HepG2 (cell line): ENCODE results near the gene SLC7A10. TPM values are rescaled to one million over a fixed set of nuclear protein-coding genes. Genes with fewer than 3 reads are reported as not detected.
A peak's percentile ranks its signal among the peaks of the same experiment; 100 is the strongest.

Experiments used
- ARNTL ChIP-seq: sonication (generic); formaldehyde crosslinking; IDR thresholded peaks from 2 replicates; pipeline ENCODE4 v1.4.0; 2020; ENCODE audit warnings: mild to moderate bottlenecking, missing genetic modification reagents
- DNMT1 ChIP-seq: sonication (generic); formaldehyde crosslinking; IDR thresholded peaks from 2 replicates; pipeline ENCODE4 v1.5.1; 2020; ENCODE audit warnings: mild to moderate bottlenecking, missing genetic modification reagents
- HOXA7 ChIP-seq: sonication (generic); formaldehyde crosslinking; IDR thresholded peaks from 2 replicates; pipeline ENCODE4 v1.8.1; 2022; ENCODE audit warnings: mild to moderate bottlenecking, missing genetic modification reagents, moderate library complexity
- JUND ChIP-seq: sonication (generic); formaldehyde crosslinking; IDR thresholded peaks from 2 replicates; pipeline ENCODE4 v1.8.0; 2022; ENCODE audit warnings: mild to moderate bottlenecking, missing genetic modification reagents
- PHF21A ChIP-seq: sonication (generic); formaldehyde crosslinking; IDR thresholded peaks from 2 replicates; pipeline ENCODE4 v1.5.0; 2020; ENCODE audit warnings: mild to moderate bottlenecking, missing genetic modification reagents
- PTBP1 ChIP-seq: fragments of 200-400 bp; formaldehyde crosslinking; IDR thresholded peaks from 2 replicates; pipeline ENCODE4 v1.6.1; 2018; ENCODE audit warnings: low read length, low read depth; ENCODE audit not compliant: poor library complexity, severe bottlenecking
- SOX13 ChIP-seq, 3 experiments: fragments of 450-650 bp in 1 of 3; sonication (generic) in 1 of 3; formaldehyde crosslinking in 1 of 3; IDR thresholded peaks in 2 of 3; conservative IDR thresholded peaks in 1 of 3; 2 replicates each; pipeline versions ENCODE4 v1.5.0 to v1.6.1; 2016 to 2020; ENCODE audit warnings: antibody characterized with exemption in 1 of 3, mild to moderate bottlenecking in 1 of 3, missing compliant biosample characterization in 1 of 3, missing genetic modification reagents in 1 of 3, moderate library complexity in 1 of 3
- SP1 ChIP-seq, 2 experiments: fragments of 450-650 bp in 1 of 2; sonication (generic) in 1 of 2; formaldehyde crosslinking in 1 of 2; IDR thresholded peaks; 2 replicates each; pipeline versions ENCODE4 v1.4.0 to v1.6.1; 2016 to 2020; ENCODE audit warnings: missing genetic modification reagents in 1 of 2
- STAT5B ChIP-seq: sonication (generic); formaldehyde crosslinking; IDR thresholded peaks from 2 replicates; pipeline ENCODE4 v1.4.0; 2020; ENCODE audit warnings: missing genetic modification reagents
- SYNCRIP ChIP-seq: fragments of 200-400 bp; formaldehyde crosslinking; IDR thresholded peaks from 2 replicates; pipeline ENCODE4 v1.6.1; 2018; ENCODE audit warnings: mild to moderate bottlenecking, low read depth, low read length; ENCODE audit not compliant: insufficient read depth
- TCF7L2 ChIP-seq: IDR thresholded peaks from 2 replicates; pipeline ENCODE4 v1.6.1; 2011; ENCODE audit warnings: mild to moderate bottlenecking, low read depth, low read length, moderate library complexity
- ZBTB7B ChIP-seq: sonication (generic); formaldehyde crosslinking; IDR thresholded peaks from 2 replicates; pipeline ENCODE4 v1.4.0; 2020; ENCODE audit warnings: missing genetic modification reagents
- ZNF160 ChIP-seq: sonication (generic); formaldehyde crosslinking; IDR thresholded peaks from 2 replicates; pipeline ENCODE4 v1.8.0; 2022; ENCODE audit warnings: mild to moderate bottlenecking, inconsistent platforms, missing genetic modification reagents
- ZNF292 ChIP-seq: sonication (generic); formaldehyde crosslinking; IDR thresholded peaks from 2 replicates; pipeline ENCODE4 v1.8.1; 2022; ENCODE audit warnings: mild to moderate bottlenecking, low read depth, missing genetic modification reagents, borderline replicate concordance
- polyA plus RNA-seq, 8 experiments: library from polyadenylated mRNA; depleted of rRNA in 3 of 8; stranded (reverse) in 7 of 8; unstranded in 1 of 8; fragments of >200 nt; fragmentation: Illumina TruSeq in 4 of 8; extraction: Trizol in 4 of 8; gene quantifications; 2 replicates each; pipeline versions ENCODE4 v1.2.1 to v1.2.3, GENCODE V29; 2011 to 2016; ENCODE audit warnings: low read depth in 4 of 8, missing spikeins in 1 of 8, mixed read lengths in 1 of 8; ENCODE audit not compliant: insufficient read depth in 1 of 8
- total RNA-seq, 5 experiments: library from RNA; depleted of rRNA; stranded (reverse); fragments of >200 nt; fragmentation: Illumina TruSeq; extraction: Trizol; gene quantifications; 2 replicates each; pipeline ENCODE4 v1.2.3, GENCODE V29; 2016; ENCODE audit warnings: low read depth in 1 of 5
- TF ChIP-seq, protein P1 (sequence below): sonication (generic); formaldehyde crosslinking; IDR thresholded peaks from 2 replicates; pipeline ENCODE4 v1.5.0; 2020; ENCODE audit warnings: missing genetic modification reagents
- TF ChIP-seq, protein P2 (sequence below): sonication (generic); formaldehyde crosslinking; IDR thresholded peaks from 2 replicates; pipeline ENCODE4 v1.4.0; 2020; ENCODE audit warnings: mild to moderate bottlenecking, missing genetic modification reagents
- TF ChIP-seq, protein P3 (sequence below): sonication (generic); formaldehyde crosslinking; IDR thresholded peaks from 2 replicates; pipeline ENCODE4 v1.5.1; 2020; ENCODE audit warnings: mild to moderate bottlenecking, missing genetic modification reagents, moderate library complexity
- TF ChIP-seq, protein P4 (sequence below): sonication (generic); formaldehyde crosslinking; IDR thresholded peaks from 2 replicates; pipeline ENCODE4 v1.5.0; 2020; ENCODE audit warnings: mild to moderate bottlenecking, missing genetic modification reagents
- TF ChIP-seq, protein P5 (sequence below): IDR thresholded peaks from 2 replicates; pipeline ENCODE4 v1.6.1; 2016; ENCODE audit warnings: mild to moderate bottlenecking
- TF ChIP-seq, protein P6 (sequence below): sonication (generic); formaldehyde crosslinking; IDR thresholded peaks from 2 replicates; pipeline ENCODE4 v1.4.0; 2020; ENCODE audit warnings: mild to moderate bottlenecking, missing genetic modification reagents

SLC7A10 gene
- total and polyA plus RNA-seq, 2 of the 13 experiments (the other 11 are each of a cell fraction or from before 2014, with no cell fraction given): 1.1 to 2.2 TPM

DNA sequence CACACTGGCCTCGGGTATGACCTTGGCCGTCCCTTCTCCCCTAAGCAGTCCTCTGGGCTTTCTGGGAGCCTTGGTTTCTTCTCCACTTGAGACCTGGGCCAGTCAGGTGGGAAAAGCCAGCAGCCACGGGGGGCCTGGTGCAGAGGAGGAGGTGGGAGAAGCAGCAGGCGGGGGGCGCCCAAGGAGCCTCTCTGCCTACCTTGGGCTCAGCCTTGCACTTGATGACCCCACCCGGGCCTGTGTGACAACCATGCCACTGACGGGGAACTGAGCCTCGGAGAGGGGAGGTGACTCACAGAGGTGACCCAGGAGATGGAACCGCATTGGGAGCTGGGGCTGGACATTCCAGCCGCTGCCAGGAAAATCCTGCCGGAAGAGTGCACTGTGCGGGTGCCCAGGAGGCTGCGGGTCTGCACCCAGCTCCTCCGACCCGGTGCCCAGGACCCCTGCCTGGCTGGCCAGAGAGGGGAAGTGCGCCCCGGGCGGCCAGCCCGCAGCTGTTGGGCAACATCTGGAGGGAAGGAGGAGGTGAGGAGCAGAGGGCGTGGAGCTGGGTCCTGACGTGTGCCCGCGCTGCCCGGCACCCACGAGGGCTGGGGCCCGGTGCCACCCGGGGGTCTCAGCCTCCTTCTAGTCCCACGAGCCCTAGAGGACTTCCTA, 23.4 kb upstream of the SLC7A10 start (continued):
- TF ChIP-seq DNMT1: no peak
- TF ChIP-seq, protein P1, sequence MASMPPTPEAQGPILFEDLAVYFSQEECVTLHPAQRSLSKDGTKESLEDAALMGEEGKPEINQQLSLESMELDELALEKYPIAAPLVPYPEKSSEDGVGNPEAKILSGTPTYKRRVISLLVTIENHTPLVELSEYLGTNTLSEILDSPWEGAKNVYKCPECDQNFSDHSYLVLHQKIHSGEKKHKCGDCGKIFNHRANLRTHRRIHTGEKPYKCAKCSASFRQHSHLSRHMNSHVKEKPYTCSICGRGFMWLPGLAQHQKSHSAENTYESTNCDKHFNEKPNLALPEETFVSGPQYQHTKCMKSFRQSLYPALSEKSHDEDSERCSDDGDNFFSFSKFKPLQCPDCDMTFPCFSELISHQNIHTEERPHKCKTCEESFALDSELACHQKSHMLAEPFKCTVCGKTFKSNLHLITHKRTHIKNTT: no peak
- no peak for TF ChIP-seq STAT5B
- TF ChIP-seq SYNCRIP: no peak
- TF ChIP-seq TCF7L2: no peak
- TF ChIP-seq PHF21A: no peak
- TF ChIP-seq JUND (CRISPR knock-in tag): no peak
- TF ChIP-seq HOXA7 (CRISPR knock-in tag): no peak
- TF ChIP-seq, protein P2, sequence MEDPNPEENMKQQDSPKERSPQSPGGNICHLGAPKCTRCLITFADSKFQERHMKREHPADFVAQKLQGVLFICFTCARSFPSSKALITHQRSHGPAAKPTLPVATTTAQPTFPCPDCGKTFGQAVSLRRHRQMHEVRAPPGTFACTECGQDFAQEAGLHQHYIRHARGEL (CRISPR knock-in tag): 0 out of 2 replicates have a peak, but pooled peaks have one; percentile 73
- TF ChIP-seq, protein P3, sequence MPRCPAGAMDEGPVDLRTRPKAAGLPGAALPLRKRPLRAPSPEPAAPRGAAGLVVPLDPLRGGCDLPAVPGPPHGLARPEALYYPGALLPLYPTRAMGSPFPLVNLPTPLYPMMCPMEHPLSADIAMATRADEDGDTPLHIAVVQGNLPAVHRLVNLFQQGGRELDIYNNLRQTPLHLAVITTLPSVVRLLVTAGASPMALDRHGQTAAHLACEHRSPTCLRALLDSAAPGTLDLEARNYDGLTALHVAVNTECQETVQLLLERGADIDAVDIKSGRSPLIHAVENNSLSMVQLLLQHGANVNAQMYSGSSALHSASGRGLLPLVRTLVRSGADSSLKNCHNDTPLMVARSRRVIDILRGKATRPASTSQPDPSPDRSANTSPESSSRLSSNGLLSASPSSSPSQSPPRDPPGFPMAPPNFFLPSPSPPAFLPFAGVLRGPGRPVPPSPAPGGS (CRISPR knock-in tag): no peak; the same call in 1 of the 2 replicates
- TF ChIP-seq, protein P4, sequence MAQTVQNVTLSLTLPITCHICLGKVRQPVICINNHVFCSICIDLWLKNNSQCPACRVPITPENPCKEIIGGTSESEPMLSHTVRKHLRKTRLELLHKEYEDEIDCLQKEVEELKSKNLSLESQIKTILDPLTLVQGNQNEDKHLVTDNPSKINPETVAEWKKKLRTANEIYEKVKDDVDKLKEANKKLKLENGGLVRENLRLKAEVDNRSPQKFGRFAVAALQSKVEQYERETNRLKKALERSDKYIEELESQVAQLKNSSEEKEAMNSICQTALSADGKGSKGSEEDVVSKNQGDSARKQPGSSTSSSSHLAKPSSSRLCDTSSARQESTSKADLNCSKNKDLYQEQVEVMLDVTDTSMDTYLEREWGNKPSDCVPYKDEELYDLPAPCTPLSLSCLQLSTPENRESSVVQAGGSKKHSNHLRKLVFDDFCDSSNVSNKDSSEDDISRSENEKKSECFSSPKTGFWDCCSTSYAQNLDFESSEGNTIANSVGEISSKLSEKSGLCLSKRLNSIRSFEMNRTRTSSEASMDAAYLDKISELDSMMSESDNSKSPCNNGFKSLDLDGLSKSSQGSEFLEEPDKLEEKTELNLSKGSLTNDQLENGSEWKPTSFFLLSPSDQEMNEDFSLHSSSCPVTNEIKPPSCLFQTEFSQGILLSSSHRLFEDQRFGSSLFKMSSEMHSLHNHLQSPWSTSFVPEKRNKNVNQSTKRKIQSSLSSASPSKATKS (CRISPR knock-in tag): no peak
- TF ChIP-seq, protein P5, sequence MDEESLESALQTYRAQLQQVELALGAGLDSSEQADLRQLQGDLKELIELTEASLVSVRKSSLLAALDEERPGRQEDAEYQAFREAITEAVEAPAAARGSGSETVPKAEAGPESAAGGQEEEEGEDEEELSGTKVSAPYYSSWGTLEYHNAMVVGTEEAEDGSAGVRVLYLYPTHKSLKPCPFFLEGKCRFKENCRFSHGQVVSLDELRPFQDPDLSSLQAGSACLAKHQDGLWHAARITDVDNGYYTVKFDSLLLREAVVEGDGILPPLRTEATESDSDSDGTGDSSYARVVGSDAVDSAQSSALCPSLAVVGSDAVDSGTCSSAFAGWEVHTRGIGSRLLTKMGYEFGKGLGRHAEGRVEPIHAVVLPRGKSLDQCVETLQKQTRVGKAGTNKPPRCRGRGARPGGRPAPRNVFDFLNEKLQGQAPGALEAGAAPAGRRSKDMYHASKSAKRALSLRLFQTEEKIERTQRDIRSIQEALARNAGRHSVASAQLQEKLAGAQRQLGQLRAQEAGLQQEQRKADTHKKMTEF (CRISPR knock-in tag): no peak
- no peak for TF ChIP-seq SP1 (IDR thresholded peaks at IDR 0.05)
- 0 out of 2 replicates have a peak, but pooled peaks have one; percentile 10 for TF ChIP-seq SP1 (CRISPR knock-in tag; IDR thresholded peaks at IDR 0.05)
- TF ChIP-seq, protein P6, sequence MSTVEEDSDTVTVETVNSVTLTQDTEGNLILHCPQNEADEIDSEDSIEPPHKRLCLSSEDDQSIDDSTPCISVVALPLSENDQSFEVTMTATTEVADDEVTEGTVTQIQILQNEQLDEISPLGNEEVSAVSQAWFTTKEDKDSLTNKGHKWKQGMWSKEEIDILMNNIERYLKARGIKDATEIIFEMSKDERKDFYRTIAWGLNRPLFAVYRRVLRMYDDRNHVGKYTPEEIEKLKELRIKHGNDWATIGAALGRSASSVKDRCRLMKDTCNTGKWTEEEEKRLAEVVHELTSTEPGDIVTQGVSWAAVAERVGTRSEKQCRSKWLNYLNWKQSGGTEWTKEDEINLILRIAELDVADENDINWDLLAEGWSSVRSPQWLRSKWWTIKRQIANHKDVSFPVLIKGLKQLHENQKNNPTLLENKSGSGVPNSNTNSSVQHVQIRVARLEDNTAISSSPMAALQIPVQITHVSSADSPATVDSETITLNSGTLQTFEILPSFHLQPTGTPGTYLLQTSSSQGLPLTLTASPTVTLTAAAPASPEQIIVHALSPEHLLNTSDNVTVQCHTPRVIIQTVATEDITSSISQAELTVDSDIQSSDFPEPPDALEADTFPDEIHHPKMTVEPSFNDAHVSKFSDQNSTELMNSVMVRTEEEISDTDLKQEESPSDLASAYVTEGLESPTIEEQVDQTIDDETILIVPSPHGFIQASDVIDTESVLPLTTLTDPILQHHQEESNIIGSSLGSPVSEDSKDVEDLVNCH (CRISPR knock-in tag): no peak
- no peak for TF ChIP-seq ZNF160
- TF ChIP-seq ZBTB7B (CRISPR knock-in tag): no peak
- no peak; the same call in 1 of the 2 replicates for TF ChIP-seq ARNTL (CRISPR knock-in tag)
- peak; percentile 29; the same call in 1 of the 2 replicates for TF ChIP-seq ZNF292
- TF ChIP-seq PTBP1: no peak
- TF ChIP-seq SOX13 (IDR thresholded peaks at IDR 0.05): no peak
- no peak for TF ChIP-seq SOX13 (CRISPR knock-in tag; conservative IDR thresholded peaks at IDR 0.05 in 1 of 2, IDR thresholded peaks at IDR 0.05 in 1 of 2)
